GM19455 (cell line): ENCODE data around the gene UBE3C.
"Not testable (repeated sequence)": the region's sequence is repeated elsewhere in the genome, so short reads cannot be mapped to it uniquely, and the experiment has no call there.

ENCODE experiments used
- ATAC-seq: cut with Tn5 transposase; IDR thresholded peaks from one replicate; pipeline ENCODE4 v1.9.1; 2021; ENCODE audit not compliant: unreplicated experiment

Gene UBE3C

DNA sequence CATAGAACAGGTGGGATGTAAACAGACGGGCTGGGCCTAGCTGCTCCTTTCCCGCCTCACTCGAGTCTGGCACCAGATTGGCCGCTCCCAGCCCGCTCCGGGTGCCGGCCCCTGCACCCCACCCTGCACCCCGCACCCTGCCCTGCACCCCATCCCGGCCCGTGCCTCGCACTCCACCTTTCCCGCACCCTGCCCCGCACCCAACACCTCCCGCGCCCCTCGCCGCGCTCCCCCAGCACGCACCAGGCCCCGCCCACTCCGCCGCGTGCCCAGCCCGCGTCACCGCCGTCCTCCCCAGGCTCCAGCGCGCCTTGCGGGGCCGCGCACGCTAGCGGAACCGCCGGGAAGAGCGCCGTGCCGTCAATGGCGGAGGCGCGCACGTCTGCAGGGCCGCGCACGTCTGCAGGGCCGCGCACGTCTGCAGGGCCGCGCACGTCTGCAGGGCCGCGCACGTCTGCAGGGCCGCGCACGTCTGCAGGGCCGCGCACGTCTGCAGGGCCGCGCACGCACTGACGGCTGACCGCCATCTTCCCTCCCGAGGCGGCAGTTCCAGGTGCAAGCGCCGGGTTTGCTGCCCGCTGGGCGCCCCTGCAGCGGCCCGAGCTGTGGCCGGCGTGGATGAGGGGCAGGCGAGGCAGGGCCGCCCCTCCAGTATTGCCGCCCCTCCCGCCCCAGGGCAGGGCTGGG is at the start of gene UBE3C:
Gene UBE3C (plus strand): TSS at position 503 of the 687 bp plus-strand sequence. CDS start 347 bp downstream, outside the sequence.
- ATAC-seq: peak; percentile 81

DNA sequence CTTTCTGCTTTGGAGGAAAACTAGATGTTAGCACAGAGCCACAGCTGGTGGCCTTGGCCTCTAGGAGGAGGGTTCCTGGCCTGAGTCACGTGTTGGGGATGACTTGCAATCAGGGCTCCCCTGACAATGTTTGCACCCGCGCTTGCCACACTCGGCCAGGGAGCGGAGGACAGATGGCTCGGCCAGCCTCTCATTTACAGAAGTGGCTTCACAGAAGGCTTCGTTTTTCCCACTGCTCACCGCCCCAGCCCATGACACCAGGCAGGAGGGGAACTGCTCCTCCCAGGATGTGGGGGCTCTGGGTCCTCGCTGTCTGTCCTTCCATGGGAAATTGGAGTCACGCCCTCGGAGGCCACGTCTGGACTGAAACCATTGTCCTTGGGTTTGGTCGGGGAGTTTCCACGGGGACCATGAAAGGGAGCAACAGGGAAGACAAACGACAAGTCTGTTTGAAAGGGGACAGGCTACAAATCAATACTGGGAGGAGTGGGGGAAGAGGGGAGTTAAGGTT is 49.6 kb upstream of the UBE3C start:
- ATAC-seq: no peak

DNA sequence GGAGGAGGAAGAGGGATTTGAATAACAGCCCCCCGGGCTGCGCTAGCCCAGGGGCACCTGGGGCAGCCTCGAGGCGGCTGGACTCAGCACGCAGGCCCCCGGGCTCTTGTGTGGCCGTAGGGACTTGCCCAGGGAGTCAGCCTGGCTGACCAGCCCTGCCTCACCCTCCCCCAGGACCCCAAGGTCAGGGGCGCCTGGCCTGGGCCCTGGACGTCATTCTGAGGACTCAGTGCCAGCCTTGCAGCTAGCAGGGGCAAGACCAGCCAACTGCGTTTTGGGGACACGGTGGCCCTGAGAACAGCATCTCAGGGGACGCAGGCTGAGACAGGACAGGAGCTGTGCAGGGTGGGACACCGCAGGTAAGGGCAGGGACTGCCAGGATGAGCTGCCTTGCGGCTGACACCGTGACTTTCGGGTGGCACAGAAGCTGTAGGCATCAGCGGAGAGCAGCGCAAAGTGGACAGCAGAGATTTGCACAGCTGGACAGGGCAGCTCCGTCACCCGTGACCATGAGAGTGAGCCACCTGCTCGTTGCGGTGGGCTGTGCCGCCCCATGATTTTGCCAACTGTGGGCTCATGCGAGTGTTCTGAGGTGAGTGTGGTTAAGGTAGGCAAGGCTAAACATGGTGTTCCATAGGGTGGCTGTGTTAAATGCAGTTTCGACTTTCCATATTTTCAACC is 48.1 kb upstream of the UBE3C start:
- ATAC-seq: no peak

DNA sequence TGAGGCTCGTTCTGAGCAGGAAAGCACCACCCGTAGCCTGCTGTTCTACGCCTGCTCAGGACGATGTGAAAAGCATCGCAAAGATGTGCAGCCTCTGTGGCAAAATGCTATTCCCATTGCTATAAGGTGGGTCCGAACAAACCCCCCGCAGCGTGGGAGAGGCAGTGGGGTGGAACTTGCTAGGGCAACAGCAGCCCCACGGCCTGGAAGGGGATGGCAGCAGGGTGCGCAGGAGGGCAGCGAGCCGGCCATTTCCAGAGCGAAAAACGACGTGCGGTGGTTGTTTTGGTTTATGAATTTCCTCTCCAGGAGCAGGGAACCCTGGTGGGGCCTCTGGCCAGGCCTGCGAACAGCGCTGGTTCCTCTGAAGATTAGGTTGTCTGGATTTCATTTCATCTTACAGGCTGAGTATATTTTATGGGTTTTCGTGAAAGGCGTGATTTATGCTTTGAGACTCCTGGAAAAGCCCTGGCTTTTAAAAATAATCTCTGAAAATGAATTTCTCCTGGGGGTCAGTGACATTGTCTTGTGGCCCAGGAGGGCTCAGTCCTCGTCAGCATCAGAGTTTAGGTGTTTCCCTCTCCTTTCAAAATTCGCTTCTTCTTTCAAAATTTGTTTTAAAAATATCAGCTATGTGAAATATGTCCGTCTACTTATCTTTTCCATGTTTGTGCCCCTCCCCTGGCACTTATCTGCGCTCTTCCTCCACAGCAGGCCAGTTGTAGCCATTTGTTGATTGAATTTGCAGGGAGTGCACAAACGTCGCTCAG is 42.3 kb upstream of the UBE3C start:
- ATAC-seq: no peak

DNA sequence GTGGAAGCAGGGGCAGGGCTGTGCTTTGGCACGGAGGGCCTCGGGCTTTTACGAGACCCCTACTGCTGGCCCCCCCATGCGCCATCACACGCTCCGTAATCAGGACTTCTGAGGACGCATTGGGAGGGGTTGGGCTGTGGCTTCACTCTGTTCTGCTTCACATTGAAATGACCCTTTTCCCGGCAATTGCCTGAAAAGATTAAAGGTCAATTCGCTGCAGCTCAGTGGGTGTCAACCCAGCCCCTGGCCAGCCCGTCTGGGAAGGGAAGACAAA is 41.7 kb upstream of the UBE3C start:
- ATAC-seq: no peak

DNA sequence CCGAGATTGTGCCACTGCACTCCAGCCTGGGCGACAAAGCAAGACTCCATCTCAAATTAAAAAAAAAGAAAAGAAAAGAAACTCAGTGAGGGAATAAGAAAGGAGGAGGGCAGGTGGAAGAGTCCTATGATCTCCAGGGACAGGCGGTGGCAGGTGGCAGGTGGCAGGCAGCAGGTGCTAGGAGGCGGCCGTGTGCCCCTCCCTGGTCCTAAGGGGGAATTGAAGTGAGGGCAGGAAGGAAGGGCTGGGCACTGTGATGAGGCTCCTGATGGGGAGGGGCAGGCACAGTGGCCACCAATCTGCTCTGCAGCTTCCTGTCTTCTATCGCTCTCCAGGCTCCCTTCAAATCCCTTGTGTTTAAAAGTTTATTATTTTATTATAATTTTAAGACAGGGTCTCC is 41.2 kb upstream of the UBE3C start:
- ATAC-seq: no peak

DNA sequence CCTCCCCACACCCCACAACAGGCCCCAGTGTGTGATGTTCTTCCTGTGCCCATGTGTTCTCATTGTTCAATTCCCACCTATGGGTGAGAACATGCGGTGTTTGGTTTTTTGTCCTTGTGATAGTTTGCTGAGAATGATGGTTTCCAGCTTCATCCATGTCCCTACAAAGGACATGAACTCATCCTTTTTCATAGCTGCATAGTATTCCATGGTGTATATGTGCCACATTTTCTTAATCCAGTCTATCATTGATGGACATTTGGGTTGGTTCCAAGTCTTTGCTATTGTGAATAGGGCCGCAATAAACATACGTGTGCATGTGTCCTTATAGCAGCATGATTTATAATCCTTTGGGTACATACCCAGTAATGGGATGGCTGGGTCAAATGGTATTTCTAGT is 38.7 kb upstream of the UBE3C start:
- ATAC-seq: not testable (repeated sequence)

DNA sequence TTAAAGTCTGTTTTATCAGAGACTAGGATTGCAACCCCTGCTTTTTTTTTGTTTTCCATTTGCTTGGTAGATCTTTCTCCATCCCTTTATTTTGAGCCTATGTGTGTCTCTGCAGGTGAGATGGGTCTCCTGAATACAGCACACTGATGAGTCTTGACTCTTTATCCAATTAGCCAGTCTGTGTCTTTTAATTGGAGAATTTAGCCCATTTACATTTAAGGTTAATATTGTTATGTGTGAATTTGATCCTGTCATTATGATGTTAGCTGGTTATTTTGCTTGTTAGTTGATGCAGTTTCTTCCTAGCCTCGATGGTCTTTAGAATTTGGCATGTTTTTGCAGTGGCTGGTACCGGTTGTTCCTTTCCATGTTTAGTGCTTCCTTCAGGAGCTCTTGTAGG is 35.1 kb upstream of the UBE3C start:
- not testable (repeated sequence) for ATAC-seq

DNA sequence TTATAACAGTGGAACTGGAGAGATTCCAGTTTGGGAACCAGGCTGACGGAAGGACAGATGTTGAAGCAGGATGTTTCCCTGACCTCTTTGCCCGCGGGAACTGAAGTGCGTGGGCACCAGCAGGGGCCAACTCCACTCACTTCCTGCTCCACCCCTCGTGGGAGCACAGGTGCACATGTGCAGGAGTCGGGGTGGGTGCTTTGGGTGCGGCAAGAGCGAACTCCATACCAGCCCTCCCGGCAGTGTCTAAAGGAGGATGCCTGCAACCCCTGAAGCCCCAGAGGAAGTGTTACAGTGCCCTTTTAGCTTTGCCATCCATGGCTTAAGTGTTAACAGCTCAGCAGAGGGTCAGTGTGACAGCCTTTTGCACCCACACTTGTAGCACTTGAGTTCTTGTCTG is 27.4 kb upstream of the UBE3C start:
- ATAC-seq: no peak

DNA sequence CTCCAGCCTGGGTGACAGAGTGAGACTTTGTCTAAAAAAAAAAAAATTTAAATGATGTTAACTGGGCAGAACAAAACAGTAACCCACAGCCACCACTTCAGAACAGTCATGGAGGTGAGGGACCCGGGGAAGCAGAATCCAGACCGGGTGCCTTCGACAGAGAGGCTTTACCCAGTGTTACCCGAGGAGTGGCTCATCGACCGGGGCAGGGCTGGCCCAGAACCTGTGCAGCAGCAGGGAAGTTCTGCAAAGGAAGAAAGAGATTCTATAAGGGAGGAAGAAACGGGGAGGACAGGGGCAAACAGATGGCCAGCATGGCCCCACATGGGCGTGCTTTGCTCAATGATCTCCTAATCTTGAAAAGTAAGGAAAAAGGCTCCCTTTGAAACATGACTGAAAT is 26.0 kb upstream of the UBE3C start:
- no peak for ATAC-seq

DNA sequence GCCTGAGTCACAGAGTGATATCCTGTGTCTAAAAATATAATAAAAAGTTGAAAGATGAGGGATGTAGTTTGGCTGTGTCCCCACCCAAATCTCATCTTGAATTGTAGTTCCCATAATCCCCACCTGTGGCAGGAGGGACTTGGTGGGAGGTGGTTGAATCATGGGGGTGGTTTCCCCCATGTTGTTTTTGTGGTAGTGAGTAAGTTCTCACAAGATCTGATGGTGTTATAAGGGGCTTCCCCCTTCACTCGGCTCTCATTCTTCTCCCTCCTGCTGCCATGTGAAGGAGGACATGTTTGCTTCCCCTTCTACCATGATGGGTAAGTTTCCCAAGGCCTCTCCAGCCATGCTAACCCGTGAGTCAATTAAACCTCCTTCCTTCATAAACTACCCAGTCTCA is 25.1 kb upstream of the UBE3C start:
- ATAC-seq: no peak

DNA sequence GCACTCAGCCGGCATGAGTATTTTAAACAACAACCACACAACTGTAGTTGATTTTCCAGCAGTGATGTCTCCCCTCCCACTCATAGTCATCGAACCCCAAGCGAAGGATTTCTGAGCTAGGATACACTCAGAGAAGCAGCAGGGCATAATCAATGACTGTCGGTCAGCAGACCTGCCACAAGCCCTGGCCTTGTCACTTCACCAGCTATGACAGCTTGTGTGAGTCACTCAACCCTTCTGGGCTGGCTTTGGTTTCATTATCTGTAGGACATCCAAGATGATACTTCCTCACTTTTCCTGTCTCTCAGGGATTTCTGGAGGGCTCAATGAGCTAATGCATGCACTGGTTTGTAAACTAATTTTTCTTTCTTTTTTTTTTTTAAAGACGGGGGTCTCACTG is 22.0 kb upstream of the UBE3C start:
- ATAC-seq: no peak

DNA sequence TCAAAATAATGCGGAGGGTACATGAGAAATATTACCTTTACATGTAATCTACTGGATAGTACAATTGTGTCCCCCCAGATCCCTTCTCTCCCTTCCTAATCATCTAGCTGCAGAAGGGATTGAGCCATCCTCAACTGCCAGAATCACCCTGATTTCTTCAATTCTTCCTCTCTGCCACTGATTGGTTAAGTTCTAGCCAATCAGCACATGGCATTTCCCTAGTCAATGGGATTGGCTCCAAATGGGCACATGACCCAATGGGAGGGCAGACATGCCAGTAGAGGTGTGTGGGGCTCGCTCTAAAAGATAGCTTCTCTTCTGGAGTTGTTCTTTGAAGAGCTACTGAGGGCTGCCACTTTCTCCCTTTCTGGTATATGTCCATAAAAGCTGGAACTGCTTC is 20.9 kb upstream of the UBE3C start:
- ATAC-seq: no peak

DNA sequence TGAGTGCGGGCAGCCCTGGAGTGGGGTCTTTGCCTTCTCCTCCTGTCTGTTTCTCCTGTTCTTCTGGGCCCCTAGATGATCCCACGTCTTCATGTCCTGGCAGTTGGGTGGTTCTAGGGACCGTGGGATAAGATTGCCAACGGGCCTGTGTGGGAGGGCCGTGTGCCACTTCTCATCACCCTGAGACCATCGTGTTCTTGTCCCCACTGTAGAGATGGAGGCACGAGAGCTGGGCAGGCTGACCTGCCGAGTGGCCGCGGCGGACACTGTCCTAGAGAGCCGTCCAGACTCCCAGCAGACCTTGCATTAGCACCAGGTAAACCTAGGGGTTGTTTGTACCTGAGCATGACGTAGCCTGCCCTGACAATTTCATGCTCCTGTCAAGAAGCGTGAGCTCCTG is 18.5 kb upstream of the UBE3C start:
- ATAC-seq: no peak

DNA sequence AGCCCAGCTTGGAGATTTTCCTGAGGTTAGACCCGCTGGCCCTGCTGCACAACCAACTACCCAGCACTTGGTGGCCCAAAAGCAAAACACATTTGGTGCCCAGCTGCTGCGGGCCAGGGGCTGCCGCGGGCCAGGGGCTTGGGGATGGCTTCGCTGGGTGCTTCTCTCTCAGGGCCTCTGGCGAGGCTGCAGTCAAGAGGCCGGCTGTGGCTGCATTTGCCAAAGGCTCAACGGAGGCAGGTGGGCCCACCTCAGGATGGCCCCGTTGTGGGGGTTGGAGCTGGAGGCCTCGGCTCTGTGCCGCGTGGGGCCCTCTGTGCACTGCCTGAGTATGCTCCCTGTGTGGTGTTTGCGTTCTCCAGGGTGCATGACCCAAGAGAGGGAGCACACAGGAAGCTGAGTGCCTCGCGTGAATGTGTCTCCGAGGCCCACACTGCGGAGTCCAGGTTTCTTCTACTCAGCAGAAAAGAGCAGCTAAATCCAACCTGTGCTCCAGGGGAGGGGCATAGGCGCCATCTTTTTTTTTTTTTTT is 17.5 kb upstream of the UBE3C start:
- ATAC-seq: no peak

DNA sequence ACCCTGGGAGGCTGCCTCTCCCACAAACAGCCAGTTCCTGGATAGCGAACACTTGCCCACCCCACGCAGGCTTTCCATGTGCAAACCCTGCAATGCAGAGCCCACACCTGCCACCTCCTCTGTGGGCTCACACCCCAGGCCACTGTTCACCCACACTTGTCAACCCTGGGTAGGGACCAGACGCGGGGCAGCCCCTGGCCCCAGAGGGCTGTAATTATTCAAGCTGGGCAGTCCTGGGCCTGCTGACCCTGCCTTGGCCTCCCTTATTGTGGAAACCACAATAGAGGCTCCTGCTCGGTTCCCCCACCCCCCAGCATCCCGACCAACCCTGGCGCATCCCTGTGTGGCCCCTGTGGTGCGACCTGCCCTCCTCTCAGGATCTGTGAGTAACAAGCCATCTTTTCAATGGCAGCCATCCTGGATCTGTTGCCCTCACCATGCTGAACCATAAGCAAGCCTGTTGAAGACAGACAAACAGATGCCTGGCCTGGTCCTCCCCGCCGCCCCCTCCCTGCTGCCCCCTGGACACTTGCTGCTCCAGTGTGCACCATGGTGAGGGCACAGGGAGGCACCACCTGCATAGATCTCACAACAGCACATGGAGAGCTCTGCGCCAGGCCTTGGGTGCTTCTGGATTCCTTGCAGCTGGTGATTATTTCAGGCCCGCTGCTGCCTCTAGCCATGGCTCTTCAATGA is 15.8 kb upstream of the UBE3C start:
- ATAC-seq: no peak

DNA sequence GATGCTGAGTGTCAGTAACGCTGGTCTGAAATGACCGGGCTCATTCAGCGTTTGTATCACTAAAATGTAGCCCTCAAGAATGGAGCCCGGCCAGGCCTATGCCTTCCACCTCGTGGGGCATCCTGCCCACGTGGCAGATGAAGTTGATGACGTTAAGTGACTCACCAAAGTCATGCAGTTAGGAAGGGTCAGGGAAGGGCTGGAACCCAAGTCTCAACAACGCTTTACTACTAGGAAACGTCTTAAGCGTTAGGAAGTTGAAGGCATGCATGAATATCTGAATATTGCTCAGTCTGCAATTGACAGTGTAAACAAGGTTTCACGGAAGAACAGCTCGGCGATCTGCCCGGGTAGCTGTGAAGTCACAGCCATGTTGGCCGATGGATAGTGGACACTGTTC is 14.0 kb upstream of the UBE3C start:
- ATAC-seq: no peak

DNA sequence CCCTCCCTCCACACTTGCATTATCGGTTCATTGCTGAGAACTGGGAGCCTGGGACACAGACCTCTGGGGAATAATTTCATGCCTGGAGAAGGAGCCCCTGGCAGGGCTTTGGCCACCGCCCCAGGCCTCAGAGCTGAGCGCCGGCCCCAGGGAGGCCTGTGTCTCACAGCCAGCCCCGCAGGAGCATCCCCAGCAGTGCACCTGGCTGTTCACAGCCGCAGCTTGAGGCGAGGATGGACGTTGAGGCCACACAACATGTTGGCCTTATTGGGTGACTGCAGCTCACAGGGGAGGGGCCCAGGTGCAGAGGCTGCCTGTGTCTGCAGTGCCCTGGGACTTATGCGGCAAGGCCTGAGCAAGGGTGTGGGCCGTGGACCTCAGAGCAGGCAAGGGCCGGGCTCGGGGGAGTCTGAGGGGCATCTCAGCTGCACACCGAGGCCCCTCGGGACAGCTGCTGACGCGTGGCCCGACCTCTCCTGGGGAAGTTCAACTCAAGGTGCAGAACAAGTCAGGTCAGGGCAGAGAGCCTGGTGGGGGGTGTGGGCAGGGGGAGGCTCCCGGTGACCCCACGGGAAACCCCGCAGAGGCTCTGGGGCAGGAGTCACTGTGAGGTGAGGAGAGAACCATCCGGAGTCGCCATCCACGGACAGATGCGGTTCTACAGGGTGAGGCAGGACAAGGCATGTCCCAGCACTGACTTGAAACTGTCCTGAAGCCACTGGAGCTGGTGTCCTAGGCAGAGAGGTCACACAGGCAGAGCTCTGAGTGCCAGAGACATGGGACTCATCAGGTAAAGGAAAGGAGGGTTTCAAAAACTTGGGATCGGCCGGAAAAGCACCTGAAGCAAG is 13.1 kb upstream of the UBE3C start:
- no peak for ATAC-seq

DNA sequence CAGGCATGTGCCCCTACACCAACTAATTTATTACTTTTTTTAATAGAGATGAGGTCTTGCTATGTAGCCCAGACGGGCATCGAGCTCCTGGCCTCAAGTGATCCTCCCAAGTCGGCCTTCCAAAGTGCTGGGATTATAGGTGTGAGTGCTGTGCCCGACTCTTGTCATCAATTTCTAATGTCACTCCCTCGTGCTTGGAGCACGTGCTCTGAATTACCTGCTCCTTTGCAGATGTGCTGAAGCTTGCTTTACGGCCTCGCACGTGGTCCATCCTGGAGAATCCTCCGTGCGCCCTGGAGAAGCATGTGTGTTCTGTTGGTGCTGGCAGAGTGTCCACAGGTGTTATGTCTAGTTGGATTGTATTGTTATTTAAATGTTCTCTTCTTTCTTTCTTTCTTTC is 11.8 kb upstream of the UBE3C start:
- ATAC-seq: no peak

DNA sequence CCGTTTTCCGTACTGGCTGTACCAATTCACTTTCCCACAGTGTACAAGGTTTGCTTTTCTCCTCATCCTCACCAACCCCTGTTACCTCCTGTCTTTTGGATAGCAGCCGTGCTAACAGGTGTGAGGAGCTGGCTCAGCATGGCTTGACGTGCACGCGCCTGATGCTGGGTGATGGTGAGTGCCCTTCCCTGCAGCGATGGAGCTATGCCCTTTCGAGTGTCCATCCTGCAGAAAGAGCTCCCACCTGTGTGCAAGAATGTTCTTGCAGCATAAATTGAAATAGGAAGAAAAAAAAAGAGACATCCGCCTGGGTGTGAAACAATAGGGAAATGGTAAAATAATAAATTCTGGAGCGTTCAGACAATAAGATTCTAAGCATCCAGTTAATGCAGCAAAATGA is 9.5 kb upstream of the UBE3C start:
- no peak for ATAC-seq
